ENCODE measurements around the gene TMEM269. TPM values are rescaled to one million over a fixed set of nuclear protein-coding genes. Genes with fewer than 3 reads are reported as not detected.

TMEM269 gene
- 0.55 TPM for polyA plus RNA-seq (2013, experiment 1 of 2)
- polyA plus RNA-seq (2013, experiment 2 of 2), result 0.15 TPM

- Histone ChIP-seq H3K9me3 (ENCODE audit: control insufficient read depth, low read length) (no peaks in the 10 kb centered on the region), H3K27ac (ENCODE audit: low read depth, low read length, severe bottlenecking) (no peak within 1 kb of the TSS), H3K4me3 (ENCODE audit: extremely low read depth, insufficient read depth, low read length, poor library complexity, severe bottlenecking) (no peak within 1 kb of the TSS), H3K36me3 (ENCODE audit: control insufficient read depth, insufficient read depth, low read length) (peaks cover 30% of the 10 kb centered on the region), H3K4me1 (ENCODE audit: control insufficient read depth, insufficient read depth, low read length, poor library complexity, severe bottlenecking) (peaks cover 3% of the 10 kb centered on the region)
- WGBS, 2 experiments (ENCODE audit: insufficient coverage in 2 of 2), result 89% methylated on average over 49 to 52 of the region's 54 CpGs
Measured at GRCh38 chr1:42784946-42785693, at the start of gene TMEM269. TSS of gene TMEM269 (plus strand) at chr1:42784991. CDS start at chr1:42789894, 4,903 bp downstream.

DNA sequence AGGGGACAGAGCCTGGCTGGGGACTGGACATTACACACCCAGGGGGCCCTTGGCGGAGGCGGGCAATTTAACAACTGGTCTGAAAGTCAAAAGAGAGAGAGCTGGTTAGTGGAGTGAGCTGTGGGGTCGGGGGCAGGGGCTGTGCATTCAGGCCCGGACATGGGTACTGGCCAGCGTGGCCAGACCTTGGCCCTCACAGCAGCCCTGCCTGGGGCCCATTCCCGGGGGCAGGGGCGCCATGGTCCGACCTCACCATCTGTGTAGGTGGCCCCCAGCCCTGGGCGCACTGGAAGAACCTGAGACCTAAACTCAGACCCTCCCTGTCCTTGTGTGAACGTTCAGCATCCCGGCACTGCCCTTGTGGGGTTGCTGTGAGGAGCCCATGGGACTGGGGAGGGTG, 49.7 kb upstream of the TMEM269 start:
- Histone ChIP-seq H3K4me1 (ENCODE audit: control insufficient read depth, insufficient read depth, low read length, poor library complexity, severe bottlenecking) (peaks cover 2% of the 10 kb centered on the region), H3K36me3 (ENCODE audit: control insufficient read depth, insufficient read depth, low read length) (no peaks in the 10 kb centered on the region), H3K9me3 (ENCODE audit: control insufficient read depth, low read length) (no peaks in the 10 kb centered on the region), H3K27ac (ENCODE audit: low read depth, low read length, severe bottlenecking) (no peak overlapping the region), H3K4me3 (ENCODE audit: extremely low read depth, insufficient read depth, low read length, poor library complexity, severe bottlenecking) (no peak overlapping the region)
- WGBS, 2 experiments (ENCODE audit: insufficient coverage in 2 of 2), result 86 to 92% methylated on average over 9 to 10 of the region's 11 CpGs

DNA sequence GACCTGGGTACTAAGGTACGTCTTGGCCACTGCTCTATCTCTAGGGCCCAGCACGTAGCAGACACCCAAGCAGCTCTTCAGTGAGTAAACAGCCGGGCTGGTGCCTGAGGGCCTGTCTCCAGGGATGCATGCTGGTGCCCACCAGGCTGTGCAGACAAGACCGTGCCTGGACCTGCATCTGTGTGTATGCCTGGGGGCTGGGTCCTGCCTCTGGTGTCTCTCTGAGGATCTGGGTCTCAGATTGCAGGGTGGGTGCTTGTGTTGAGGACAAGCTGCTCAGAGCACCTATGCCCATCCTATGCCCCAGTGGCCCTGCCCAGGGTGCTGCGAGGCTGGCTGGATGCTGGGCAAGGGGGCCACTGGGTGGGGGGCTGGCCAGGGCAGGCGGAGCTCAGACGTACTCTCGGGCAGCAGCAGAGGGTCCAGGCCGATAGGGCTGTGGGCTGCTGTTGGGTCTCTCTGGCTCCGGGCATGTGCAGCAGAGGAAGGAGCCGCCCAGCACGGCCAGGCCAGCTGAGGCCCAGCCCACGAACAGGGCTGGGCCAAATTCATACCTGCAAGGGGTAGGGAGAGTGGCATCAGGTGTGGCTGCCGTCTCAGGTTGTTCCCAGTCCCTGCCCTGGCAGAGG, 49.2 kb upstream of the TMEM269 start:
- Histone ChIP-seq H3K36me3 (ENCODE audit: control insufficient read depth, insufficient read depth, low read length) (no peaks in the 10 kb centered on the region), H3K4me3 (ENCODE audit: extremely low read depth, insufficient read depth, low read length, poor library complexity, severe bottlenecking) (no peak overlapping the region), H3K27ac (ENCODE audit: low read depth, low read length, severe bottlenecking) (no peak overlapping the region), H3K9me3 (ENCODE audit: control insufficient read depth, low read length) (no peaks in the 10 kb centered on the region), H3K4me1 (ENCODE audit: control insufficient read depth, insufficient read depth, low read length, poor library complexity, severe bottlenecking) (peaks cover 2% of the 10 kb centered on the region)
- WGBS, 2 experiments (ENCODE audit: insufficient coverage in 2 of 2), result 90 to 96% methylated on average over 10 to 13 of the region's 14 CpGs

GRCh38 chr1:42736152-42736551, 48.6 kb upstream of the TMEM269 start:
- Histone ChIP-seq H3K36me3 (ENCODE audit: control insufficient read depth, insufficient read depth, low read length) (no peaks in the 10 kb centered on the region), H3K4me1 (ENCODE audit: control insufficient read depth, insufficient read depth, low read length, poor library complexity, severe bottlenecking) (peaks cover 6% of the 10 kb centered on the region), H3K27ac (ENCODE audit: low read depth, low read length, severe bottlenecking) (no peak overlapping the region), H3K9me3 (ENCODE audit: control insufficient read depth, low read length) (no peaks in the 10 kb centered on the region), H3K4me3 (ENCODE audit: extremely low read depth, insufficient read depth, low read length, poor library complexity, severe bottlenecking) (no peak overlapping the region)
- WGBS, 2 experiments (ENCODE audit: insufficient coverage in 2 of 2), result 20 to 75% methylated on average over 1 to 4 of the region's 4 CpGs

GRCh38 chr1:42736571-42737200, 48.1 kb upstream of the TMEM269 start:
- Histone ChIP-seq H3K4me1 (ENCODE audit: control insufficient read depth, insufficient read depth, low read length, poor library complexity, severe bottlenecking) (peaks cover 6% of the 10 kb centered on the region), H3K27ac (ENCODE audit: low read depth, low read length, severe bottlenecking) (no peak overlapping the region), H3K36me3 (ENCODE audit: control insufficient read depth, insufficient read depth, low read length) (no peaks in the 10 kb centered on the region), H3K4me3 (ENCODE audit: extremely low read depth, insufficient read depth, low read length, poor library complexity, severe bottlenecking) (no peak overlapping the region), H3K9me3 (ENCODE audit: control insufficient read depth, low read length) (no peaks in the 10 kb centered on the region)
- WGBS, 2 experiments (ENCODE audit: insufficient coverage in 2 of 2), result 93 to 97% methylated on average over 3 to 6 of the region's 8 CpGs

- Histone ChIP-seq H3K36me3 (ENCODE audit: control insufficient read depth, insufficient read depth, low read length) (no peaks in the 10 kb centered on the region), H3K4me1 (ENCODE audit: control insufficient read depth, insufficient read depth, low read length, poor library complexity, severe bottlenecking) (peaks cover 6% of the 10 kb centered on the region), H3K4me3 (ENCODE audit: extremely low read depth, insufficient read depth, low read length, poor library complexity, severe bottlenecking) (no peak overlapping the region), H3K27ac (ENCODE audit: low read depth, low read length, severe bottlenecking) (no peak overlapping the region), H3K9me3 (ENCODE audit: control insufficient read depth, low read length) (no peaks in the 10 kb centered on the region)
- WGBS, 2 experiments (ENCODE audit: insufficient coverage in 2 of 2), result 90 to 93% methylated on average over 3 to 5 of the region's 5 CpGs
Measured at GRCh38 chr1:42737257-42737656, 47.5 kb upstream of the TMEM269 start.

GRCh38 chr1:42737986-42738677, 46.7 kb upstream of the TMEM269 start:
- WGBS, 2 experiments (ENCODE audit: insufficient coverage in 2 of 2), result 89 to 93% methylated on average over 12 to 18 of the region's 21 CpGs
- peaks cover 6% of the 10 kb centered on the region for H3K4me1 ChIP-seq (ENCODE audit: control insufficient read depth, insufficient read depth, low read length, poor library complexity, severe bottlenecking)
- H3K9me3 ChIP-seq (ENCODE audit: control insufficient read depth, low read length), result no peaks in the 10 kb centered on the region
- no peak overlapping the region for H3K27ac ChIP-seq (ENCODE audit: low read depth, low read length, severe bottlenecking)
- no peaks in the 10 kb centered on the region for H3K36me3 ChIP-seq (ENCODE audit: control insufficient read depth, insufficient read depth, low read length)
- no peak overlapping the region for H3K4me3 ChIP-seq (ENCODE audit: extremely low read depth, insufficient read depth, low read length, poor library complexity, severe bottlenecking)

DNA sequence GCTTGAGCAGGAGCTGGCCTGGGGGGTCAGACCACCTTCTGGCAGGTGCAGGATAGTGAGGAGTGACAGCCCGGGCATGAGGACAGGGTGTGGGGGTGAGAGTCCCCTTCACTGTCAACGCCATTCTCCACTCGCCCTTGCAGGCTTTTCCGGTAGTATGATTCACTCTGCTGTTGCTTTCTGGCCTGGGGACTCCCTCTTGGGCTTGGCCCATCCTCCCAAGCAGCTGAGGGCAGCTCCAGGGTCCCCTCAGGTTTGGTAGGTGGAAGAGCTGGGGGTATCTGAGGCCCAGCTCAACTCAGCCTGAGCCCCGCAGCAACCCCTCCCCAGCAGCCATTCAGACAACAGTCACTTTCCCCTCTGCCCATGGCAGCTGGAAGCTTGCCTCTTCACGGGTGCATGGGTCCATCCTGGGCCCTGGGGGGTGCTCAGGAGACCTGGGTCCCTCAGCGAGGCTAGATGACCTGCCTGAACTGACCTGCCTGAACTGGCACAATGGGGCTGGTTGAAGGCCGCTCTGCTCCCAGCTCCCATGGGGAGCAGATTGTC, 46.0 kb upstream of the TMEM269 start:
- 91 to 93% methylated on average over 7 to 8 of the region's 8 CpGs for WGBS, 2 experiments (ENCODE audit: insufficient coverage in 2 of 2)
- no peaks in the 10 kb centered on the region for H3K36me3 ChIP-seq (ENCODE audit: control insufficient read depth, insufficient read depth, low read length)
- H3K4me3 ChIP-seq (ENCODE audit: extremely low read depth, insufficient read depth, low read length, poor library complexity, severe bottlenecking), result no peak overlapping the region
- H3K27ac ChIP-seq (ENCODE audit: low read depth, low read length, severe bottlenecking), result no peak overlapping the region
- peaks cover 6% of the 10 kb centered on the region for H3K4me1 ChIP-seq (ENCODE audit: control insufficient read depth, insufficient read depth, low read length, poor library complexity, severe bottlenecking)
- no peaks in the 10 kb centered on the region for H3K9me3 ChIP-seq (ENCODE audit: control insufficient read depth, low read length)

- Histone ChIP-seq H3K27ac (ENCODE audit: low read depth, low read length, severe bottlenecking) (no peak within 1 kb of the TSS), H3K4me3 (ENCODE audit: extremely low read depth, insufficient read depth, low read length, poor library complexity, severe bottlenecking) (no peak within 1 kb of the TSS), H3K9me3 (ENCODE audit: control insufficient read depth, low read length) (no peaks in the 10 kb centered on the region), H3K36me3 (ENCODE audit: control insufficient read depth, insufficient read depth, low read length) (no peaks in the 10 kb centered on the region), H3K4me1 (ENCODE audit: control insufficient read depth, insufficient read depth, low read length, poor library complexity, severe bottlenecking) (peaks cover 6% of the 10 kb centered on the region)
- WGBS, 2 experiments (ENCODE audit: insufficient coverage in 2 of 2), result 55 to 56% methylated on average over 17 to 19 of the region's 27 CpGs
Measured at GRCh38 chr1:42739753-42740700, 44.8 kb upstream of the TMEM269 start, which contains the start of gene CLDN19. TSS of gene CLDN19 (minus strand) at chr1:42740236. CDS start at chr1:42740063, 173 bp downstream.

Data from mesodermal cell (in vitro differentiated cells).